GM19438 (cell line): Measurements from ENCODE around the gene POM121C.
"Not testable (repeated sequence)": the region's sequence is repeated elsewhere in the genome, so short reads cannot be mapped to it uniquely, and the experiment has no call there.

Source experiments
- ATAC-seq: cut with Tn5 transposase; IDR thresholded peaks from one replicate; pipeline ENCODE4 v1.9.1; 2021; ENCODE audit warnings: low read depth; ENCODE audit not compliant: unreplicated experiment

Gene POM121C

GRCh38 chr7:75439000-75439399 is 47.1 kb downstream of the POM121C start:
- not testable (repeated sequence) for ATAC-seq

- ATAC-seq = not testable (repeated sequence)
These were observed 62.6 kb downstream of the POM121C start for GRCh38 chr7:75423481-75423880.

DNA sequence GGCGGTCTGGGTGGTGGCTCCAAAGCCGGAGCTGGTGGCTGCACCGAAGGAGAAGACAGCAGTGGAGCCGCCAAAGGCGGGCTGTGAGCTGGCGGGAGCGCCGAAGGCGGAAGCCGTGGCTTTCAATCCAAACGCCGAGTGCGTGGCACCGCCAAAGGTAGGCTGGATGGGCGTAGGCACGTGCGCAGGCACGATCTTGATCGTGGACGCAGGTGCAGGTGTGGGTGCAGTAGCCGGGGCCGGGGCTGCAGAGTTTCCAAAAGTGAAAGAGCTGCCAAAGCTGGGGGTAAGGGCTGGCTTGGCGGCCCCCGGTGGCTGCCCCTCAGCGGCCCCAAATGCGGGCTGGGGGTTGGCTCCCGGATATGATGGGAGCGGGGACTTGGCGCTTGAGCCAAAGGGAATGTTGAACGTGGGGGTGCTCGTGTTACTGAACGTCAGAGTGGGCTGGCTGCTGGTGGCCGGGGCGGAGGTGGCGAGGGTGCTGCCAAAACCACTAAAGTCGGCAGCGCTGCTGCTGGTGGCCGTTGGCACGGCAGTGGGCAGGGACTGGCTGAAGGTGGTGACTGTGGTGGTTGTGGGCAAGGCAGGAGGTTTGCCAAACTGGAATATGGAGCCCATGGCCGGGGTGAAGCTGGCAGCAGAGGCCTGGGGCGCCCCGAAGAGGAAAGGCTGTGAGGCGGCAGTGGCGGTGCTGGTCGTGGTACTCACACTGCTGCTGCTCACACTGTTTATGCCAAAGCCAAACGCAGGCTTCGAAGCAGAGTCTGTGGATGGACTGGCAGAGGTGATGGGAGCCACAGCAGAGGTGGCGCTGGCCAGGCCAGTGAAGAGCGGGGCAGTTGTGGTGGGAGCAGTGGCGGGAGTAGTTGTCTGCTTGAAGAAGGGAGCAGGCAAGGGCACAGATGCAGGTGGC is 64.0 kb downstream of the POM121C start:
- not testable (repeated sequence) for ATAC-seq

GRCh38 chr7:75420152-75420551 is 65.9 kb downstream of the POM121C start:
- ATAC-seq = not testable (repeated sequence)

GRCh38 chr7:75419693-75420092 is 66.4 kb downstream of the POM121C start:
- not testable (repeated sequence) for ATAC-seq

DNA sequence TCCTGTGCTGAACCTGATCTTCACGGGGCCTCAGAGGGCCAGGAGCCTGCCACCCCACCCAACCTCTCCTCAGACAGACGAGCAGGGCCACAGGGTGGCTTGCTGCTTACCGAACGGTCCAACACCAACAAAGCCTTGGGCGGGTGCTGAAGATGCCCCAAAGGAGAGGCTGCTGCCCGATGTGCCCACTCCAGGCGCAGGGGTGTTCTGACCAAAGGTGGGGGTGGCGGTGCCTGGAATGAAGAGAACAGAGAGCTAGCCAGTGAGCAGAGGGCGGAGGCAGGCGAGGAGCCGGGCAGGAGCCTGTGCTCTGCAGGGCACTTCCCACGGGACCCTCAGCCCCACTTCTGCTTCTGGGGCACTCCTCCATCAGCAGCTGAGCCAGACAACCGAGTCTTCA is 66.9 kb downstream of the POM121C start:
- not testable (repeated sequence) for ATAC-seq

GRCh38 chr7:75418292-75418858 is 67.7 kb downstream of the POM121C start:
- not testable (repeated sequence) for ATAC-seq

GRCh38 chr7:75416787-75417186 is 69.3 kb downstream of the POM121C start:
- ATAC-seq = not testable (repeated sequence)

DNA sequence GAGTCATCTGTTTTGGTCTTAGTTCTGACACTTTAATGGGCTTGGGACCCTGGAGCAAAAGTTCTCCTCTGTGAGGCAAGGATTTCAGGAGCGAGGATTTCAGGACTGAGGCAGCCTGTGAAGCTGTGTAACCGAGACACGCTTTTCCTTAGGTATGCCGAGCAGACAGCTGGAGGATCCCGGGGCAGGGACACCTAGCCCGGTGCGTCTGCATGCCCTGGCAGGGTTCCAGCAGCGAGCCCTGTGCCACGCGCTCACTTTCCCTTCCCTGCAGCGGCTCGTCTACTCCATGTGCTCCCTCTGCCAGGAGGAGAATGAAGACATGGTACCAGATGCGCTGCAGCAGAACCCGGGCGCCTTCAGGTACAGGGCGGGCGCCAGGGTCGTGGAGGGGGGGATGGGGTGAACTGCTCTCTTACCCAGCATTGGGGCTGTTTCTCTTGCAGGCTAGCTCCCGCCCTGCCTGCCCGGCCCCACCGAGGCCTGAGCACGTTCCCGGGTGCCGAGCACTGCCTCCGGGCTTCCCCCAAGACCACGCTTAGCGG is 70.2 kb downstream of the POM121C start:
- not testable (repeated sequence) for ATAC-seq

- ATAC-seq = not testable (repeated sequence)
These were observed 70.7 kb downstream of the POM121C start for GRCh38 chr7:75415428-75415817.

DNA sequence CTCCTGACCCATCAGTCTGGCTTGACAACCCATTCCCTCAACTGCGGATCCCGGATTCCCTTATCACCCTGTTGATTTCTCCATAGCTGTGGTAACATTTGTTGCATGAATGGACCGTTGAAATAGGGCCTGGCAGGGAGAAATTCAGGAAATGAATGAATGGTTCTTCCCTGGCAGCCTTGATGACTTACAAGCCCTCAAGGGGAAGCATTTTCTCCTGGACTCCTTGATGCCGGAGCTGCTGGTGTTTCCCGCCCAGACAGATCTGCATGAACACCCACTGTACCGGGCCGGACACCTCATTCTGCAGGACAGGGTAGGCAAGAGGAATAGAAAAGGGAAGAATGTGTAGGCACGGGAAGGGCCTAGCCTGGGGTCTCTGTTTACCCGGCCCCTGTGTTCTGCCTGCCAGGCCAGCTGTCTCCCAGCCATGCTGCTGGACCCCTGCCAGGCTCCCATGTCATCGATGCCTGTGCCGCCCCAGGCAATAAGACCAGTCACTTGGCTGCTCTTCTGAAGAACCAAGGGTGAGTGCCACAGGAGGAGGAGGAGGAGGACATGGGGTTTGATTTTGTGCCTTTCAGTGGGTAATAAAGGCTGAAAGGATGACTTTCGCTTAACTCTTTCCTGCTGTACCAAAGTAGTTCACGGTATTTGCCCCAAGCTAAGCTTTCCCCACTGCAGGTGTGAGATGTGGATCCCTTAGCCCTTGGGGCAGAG is 71.2 kb downstream of the POM121C start:
- ATAC-seq = not testable (repeated sequence)

GRCh38 chr7:75414204-75414603 is 71.9 kb downstream of the POM121C start:
- not testable (repeated sequence) for ATAC-seq

GRCh38 chr7:75410823-75411173 is 75.3 kb downstream of the POM121C start:
- ATAC-seq = peak; percentile 12

DNA sequence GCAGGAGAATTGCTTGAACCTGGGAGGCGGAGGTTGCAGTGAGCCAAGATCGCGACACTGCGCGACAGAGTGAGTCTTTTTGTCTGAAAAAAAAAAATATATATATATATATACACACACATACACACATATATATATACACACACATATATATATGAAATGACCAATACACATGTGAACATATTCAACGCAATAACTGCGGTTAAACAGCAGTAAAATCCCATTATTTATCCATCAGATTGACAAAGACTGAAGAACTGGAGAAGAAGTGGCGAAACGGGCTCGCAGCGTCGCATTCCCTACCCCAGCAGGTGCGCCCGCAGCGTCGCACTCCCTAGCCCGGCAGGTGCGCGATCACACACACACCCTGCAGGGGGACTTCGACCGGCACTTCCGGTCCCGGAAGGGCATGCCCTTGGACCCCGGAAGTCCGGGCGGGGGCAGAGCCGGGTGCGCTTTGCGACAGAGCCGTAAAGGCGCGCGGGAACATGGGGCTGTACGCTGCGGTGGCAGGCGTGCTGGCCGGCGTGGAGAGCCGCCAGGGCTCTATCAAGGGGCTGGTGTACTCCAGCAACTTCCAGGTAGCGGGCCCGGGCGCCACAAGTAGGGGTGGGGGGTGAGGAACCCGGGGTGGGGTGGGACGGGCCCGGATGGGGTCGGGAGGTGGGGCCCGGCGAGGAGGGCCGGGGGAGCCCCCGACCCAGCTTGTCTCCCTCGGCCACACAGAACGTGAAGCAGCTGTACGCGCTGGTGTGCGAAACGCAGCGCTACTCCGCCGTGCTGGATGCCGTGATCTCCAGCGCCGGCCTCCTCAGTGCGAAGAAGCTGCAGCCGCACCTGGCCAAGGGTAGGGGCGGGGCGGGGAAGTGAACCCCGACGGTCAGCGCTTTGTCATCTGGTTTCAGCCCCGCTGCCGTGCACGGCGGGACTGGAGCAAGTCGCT is 75.9 kb downstream of the POM121C start:
- ATAC-seq = peak; percentile 86

- ATAC-seq = not testable (repeated sequence)
These were observed 81.4 kb downstream of the POM121C start for GRCh38 chr7:75404663-75405062.

DNA sequence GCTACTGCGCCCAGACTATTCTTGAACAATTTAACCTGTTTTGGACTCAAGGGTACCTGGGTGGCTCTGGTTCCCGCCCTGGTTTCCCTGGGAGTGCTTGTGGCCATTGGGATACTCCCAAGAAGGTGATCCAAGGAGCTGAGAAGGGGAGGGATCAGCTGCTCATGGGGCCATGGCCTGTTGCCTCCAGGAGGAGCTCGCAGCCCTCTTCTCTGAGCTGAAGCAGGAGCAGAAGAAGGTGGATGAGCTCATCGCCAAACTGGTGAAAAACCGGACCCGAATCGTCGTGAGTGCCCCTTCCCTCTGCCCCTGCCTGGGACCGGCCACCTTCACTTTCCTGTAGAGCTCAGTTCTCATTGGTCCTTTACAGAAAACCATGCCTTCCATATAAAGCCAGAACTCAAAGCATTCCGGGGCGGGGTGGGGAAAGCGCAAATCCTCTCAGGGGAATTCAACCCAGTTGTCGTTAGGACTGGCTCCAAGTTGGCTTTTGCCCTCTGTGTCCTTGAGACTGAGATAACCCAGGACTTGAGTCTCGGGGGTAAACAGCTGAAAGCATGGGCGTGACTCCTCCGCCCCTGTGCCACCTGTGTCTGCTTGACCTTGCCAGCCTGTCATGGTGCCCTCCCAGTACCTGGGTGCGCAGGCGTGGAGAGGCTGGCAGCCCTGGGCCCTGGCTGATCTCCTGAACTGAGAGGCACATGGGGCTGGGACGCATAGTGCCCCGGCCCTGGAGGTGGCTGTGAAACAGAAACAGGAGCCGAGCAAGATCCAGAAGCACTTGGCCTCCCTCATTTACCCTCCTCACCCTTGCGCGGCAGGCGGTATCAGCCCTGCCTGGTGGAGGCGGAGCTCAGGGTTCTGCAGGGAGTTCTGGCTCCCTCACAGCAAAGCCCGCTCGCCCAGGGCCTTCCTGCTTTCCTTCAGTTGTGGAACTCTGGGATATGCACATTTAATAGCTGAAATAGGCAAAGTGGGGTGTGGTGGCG is 82.3 kb downstream of the POM121C start:
- ATAC-seq = not testable (repeated sequence)

- not testable (repeated sequence) for ATAC-seq
These were observed 85.5 kb downstream of the POM121C start for GRCh38 chr7:75400575-75400974.
